CD4-positive, alpha-beta T cell treated with Interleukin-21 for 1 hour (primary cell): Measurements from ENCODE around the gene GLO1.

Experiments
- DNase-seq: peaks from one replicate; pipeline ENCODE4 v3.0.0-alpha.2; 2020

GLO1 gene

GRCh38 chr6:38656896-38657295, 46.0 kb downstream of the GLO1 start:
- no peak for DNase-seq

GRCh38 chr6:38654263-38654662, 48.7 kb downstream of the GLO1 start:
- no peak for DNase-seq

GRCh38 chr6:38651121-38651784, 51.7 kb downstream of the GLO1 start:
- no peak for DNase-seq

- DNase-seq: no peak
Measured at GRCh38 chr6:38650207-38650752, 52.7 kb downstream of the GLO1 start.

GRCh38 chr6:38649744-38650143, 53.2 kb downstream of the GLO1 start:
- DNase-seq: no peak

GRCh38 chr6:38648629-38649028, 54.3 kb downstream of the GLO1 start:
- no peak for DNase-seq

GRCh38 chr6:38646166-38646878, 56.6 kb downstream of the GLO1 start:
- DNase-seq: no peak

- DNase-seq: no peak
Measured at GRCh38 chr6:38644951-38645350, 58.0 kb downstream of the GLO1 start.

GRCh38 chr6:38640216-38640909, 62.6 kb downstream of the GLO1 start:
- no peak for DNase-seq

- DNase-seq: peak; percentile 86
Measured at GRCh38 chr6:38639498-38640215, 63.3 kb downstream of the GLO1 start, which contains the start of gene BTBD9. Gene BTBD9, minus strand, starts transcription at chr6:38639929.

- DNase-seq: peak; percentile 66
Measured at GRCh38 chr6:38638941-38639497, 63.9 kb downstream of the GLO1 start.

- DNase-seq: no peak
Measured at GRCh38 chr6:38637756-38638155, 65.2 kb downstream of the GLO1 start.

GRCh38 chr6:38636027-38636426, 66.9 kb downstream of the GLO1 start:
- DNase-seq: no peak

GRCh38 chr6:38634518-38634917, 68.4 kb downstream of the GLO1 start:
- no peak for DNase-seq

GRCh38 chr6:38632490-38632889, 70.5 kb downstream of the GLO1 start:
- no peak for DNase-seq

GRCh38 chr6:38631186-38631783, 71.7 kb downstream of the GLO1 start:
- no peak for DNase-seq
